PC-3 (cell line): ENCODE data around the gene JCAD. TPM values are rescaled to one million over a fixed set of nuclear protein-coding genes. Genes with fewer than 3 reads are reported as not detected.

Source experiments
- ATAC-seq: fragments of 200-7000 bp; cut with Tn5 transposase; 2 replicates; pipeline ENCODE4 v1.9.1; 2020; ENCODE audit warnings: mild to moderate bottlenecking, moderate library complexity
- BruUV-seq: library from RNA; stranded (reverse); fragments of 400-500 nt; replicated peaks from 2 replicates; lab custom pipeline; 2021; lab: Mats Ljungman, UMichigan
- CTCF ChIA-PET: fragments of 300-600 bp; sonication (Branson Sonifier 250); formaldehyde crosslinking; loops from one replicate; lab custom pipeline; 2022; ENCODE audit warnings: antibody characterized with exemption; lab: Charles Lee
- POLR2A ChIA-PET: fragments of 300-600 bp; sonication (Branson Sonifier 250); formaldehyde crosslinking; loops from one replicate; lab custom pipeline; 2022; ENCODE audit warnings: antibody characterized with exemption; ENCODE audit not compliant: unreplicated experiment; lab: Charles Lee
- DNase-seq: peaks from one replicate; pipeline ENCODE4 v3.0.0-alpha.2; 2015
- H2AFZ ChIP-seq: fragments of 300-600 bp; sonication (generic); 2 replicates; pipeline ENCODE4 v1.6.0; 2016; ENCODE audit warnings: antibody characterized with exemption, low read length
- H3F3A ChIP-seq: fragments of 300-600 bp; sonication (generic); one replicate; pipeline ENCODE4 v1.6.0; 2017; ENCODE audit warnings: antibody characterized with exemption, low read length, control low read depth, mild to moderate bottlenecking; ENCODE audit not compliant: unreplicated experiment
- H3K27ac ChIP-seq: fragments of 300-600 bp; sonication (generic); 2 replicates; pipeline ENCODE4 v1.5.1; 2016; ENCODE audit warnings: mild to moderate bottlenecking, low read length
- H3K27me3 ChIP-seq: fragments of 300-600 bp; sonication (generic); 2 replicates; pipeline ENCODE4 v1.6.1; 2016; ENCODE audit warnings: low read length, mixed read lengths
- H3K36me3 ChIP-seq: fragments of 300-600 bp; sonication (generic); 2 replicates; pipeline ENCODE4 v1.6.1; 2016; ENCODE audit warnings: low read depth, mixed run types, low read length, mixed read lengths
- H3K4me1 ChIP-seq: fragments of 300-600 bp; sonication (generic); 2 replicates; pipeline ENCODE4 v1.5.1; 2016; ENCODE audit warnings: low read length; ENCODE audit not compliant: insufficient read depth
- H3K4me2 ChIP-seq: fragments of 300-600 bp; sonication (generic); 2 replicates; pipeline ENCODE4 v1.6.0; 2016; ENCODE audit warnings: low read length
- H3K4me3 ChIP-seq: fragments of 300-600 bp; sonication (generic); 2 replicates; pipeline ENCODE4 v1.5.1; 2016; ENCODE audit warnings: mild to moderate bottlenecking, low read length, mixed read lengths
- H3K79me2 ChIP-seq: fragments of 300-600 bp; sonication (generic); 2 replicates; pipeline ENCODE4 v1.6.1; 2017; ENCODE audit warnings: low read length, mixed read lengths
- H3K9ac ChIP-seq: fragments of 300-600 bp; sonication (generic); 2 replicates; pipeline ENCODE4 v1.6.0; 2016; ENCODE audit warnings: mild to moderate bottlenecking, low read length
- H3K9me2 ChIP-seq: fragments of 300-600 bp; sonication (generic); replicated peaks from 2 replicates; pipeline ENCODE4 v1.6.1; 2016; ENCODE audit warnings: mixed run types, low read length, mixed read lengths
- H3K9me3 ChIP-seq: fragments of 300-600 bp; sonication (generic); 2 replicates; pipeline ENCODE4 v1.6.1; 2016; ENCODE audit warnings: low read length, mixed read lengths
- H4K20me1 ChIP-seq: fragments of 300-600 bp; sonication (generic); 2 replicates; pipeline ENCODE4 v1.6.1; 2016; ENCODE audit warnings: low read length, mixed read lengths
- CTCF ChIP-seq: fragments of 300-600 bp; sonication (generic); conservative IDR thresholded peaks from 2 replicates; pipeline ENCODE4 v1.5.1; 2017; ENCODE audit warnings: antibody characterized with exemption, low read depth, mild to moderate bottlenecking, low read length
- EZH2 ChIP-seq: fragments of 300-600 bp; sonication (generic); IDR thresholded peaks from one replicate; pipeline ENCODE4 v1.6.1; 2017; ENCODE audit warnings: antibody characterized with exemption, mild to moderate bottlenecking, low read length; ENCODE audit not compliant: unreplicated experiment
- EZH2phosphoT487 ChIP-seq: fragments of 300-600 bp; sonication (generic); IDR thresholded peaks from 2 replicates; pipeline ENCODE4 v1.6.1; 2018; ENCODE audit warnings: mild to moderate bottlenecking, antibody characterized with exemption, low read length, borderline replicate concordance
- intact Hi-C: fragments of 100-400 bp; cut with micrococcal nuclease; formaldehyde crosslinking; loops from 2 replicates; pipeline ENCODE4 v1.9.0; 2023
- total RNA-seq: library from RNA; depleted of rRNA; stranded (reverse); fragments of >200 nt; gene quantifications from 2 replicates; pipeline ENCODE4 v1.2.3, GENCODE V29; 2014

The JCAD gene
- total RNA-seq, 1 experiment from 2014 or later, result 5.0 TPM

GRCh38 chr10:29970576-29970975 is 88.8 kb downstream of the JCAD start:
- ChIA-PET CTCF (no interaction called here), POLR2A (no interaction called here)
- no peak overlapping the region for H3K4me3 ChIP-seq
- no peaks in the 10 kb centered on the region for H3K27me3 ChIP-seq
- H3K9ac ChIP-seq, result no peak overlapping the region
- ATAC-seq, result no peak
- no peaks in the 10 kb centered on the region for H3F3A ChIP-seq
- no peak for DNase-seq
- no peaks in the 10 kb centered on the region for H3K9me3 ChIP-seq
- H4K20me1 ChIP-seq, result no peaks in the 10 kb centered on the region
- no peak overlapping the region for H2AFZ ChIP-seq
- H3K27ac ChIP-seq, result no peak overlapping the region
- H3K79me2 ChIP-seq, result no peaks in the 10 kb centered on the region
- TF ChIP-seq CTCF, result no peak
- no peak for TF ChIP-seq EZH2
- TF ChIP-seq EZH2phosphoT487, result no peak
- no peaks in the 10 kb centered on the region for H3K9me2 ChIP-seq
- no peaks in the 10 kb centered on the region for H3K36me3 ChIP-seq
- no peaks in the 10 kb centered on the region for H3K4me1 ChIP-seq
- H3K4me2 ChIP-seq, result no peak overlapping the region
- no TSS peak for BruUV-seq
- intact Hi-C loops, result no loop called here

- ATAC-seq, result no peak
These were observed 89.4 kb downstream of the JCAD start for GRCh38 chr10:29970012-29970396.

More at GRCh38 chr10:29970012-29970396, 89.4 kb downstream of the JCAD start:
- H3K27ac ChIP-seq, result no peak overlapping the region
- H3F3A ChIP-seq, result no peaks in the 10 kb centered on the region
- H3K9me2 ChIP-seq, result no peaks in the 10 kb centered on the region
- H3K4me2 ChIP-seq, result no peak overlapping the region
- no peak overlapping the region for H3K4me3 ChIP-seq
- H3K36me3 ChIP-seq, result no peaks in the 10 kb centered on the region
- H3K9me3 ChIP-seq, result no peaks in the 10 kb centered on the region
- H3K27me3 ChIP-seq, result no peaks in the 10 kb centered on the region
- DNase-seq, result no peak
- BruUV-seq, result no TSS peak
- TF ChIP-seq EZH2phosphoT487 (no peak), EZH2 (no peak), CTCF (no peak)
- POLR2A ChIA-PET, result no interaction called here
- no peaks in the 10 kb centered on the region for H3K79me2 ChIP-seq
- no peaks in the 10 kb centered on the region for H4K20me1 ChIP-seq
- H3K9ac ChIP-seq, result no peak overlapping the region
- H2AFZ ChIP-seq, result no peak overlapping the region
- H3K4me1 ChIP-seq, result no peaks in the 10 kb centered on the region
- CTCF ChIA-PET, result no interaction called here
- intact Hi-C loops, result no loop called here
